Endothelial cell of umbilical vein (primary cell): Measurements from ENCODE around the gene TTC1.

Experiments
- CTCF ChIP-seq, 2 donors: IDR thresholded peaks; 1 replicate in 1 of 2; 2 replicates in 1 of 2; pipeline ENCODE4 v1.5.1; 2011; ENCODE audit warnings: low read length in 2 of 2, mild to moderate bottlenecking in 2 of 2, moderate library complexity in 2 of 2, control low read depth in 1 of 2, inconsistent platforms in 1 of 2, low read depth in 1 of 2; ENCODE audit not compliant: insufficient read depth in 1 of 2; ENCODE audit errors: extremely low read depth in 1 of 2
- EZH2 ChIP-seq: IDR thresholded peaks from 2 replicates; pipeline ENCODE4 v1.6.1; 2012; ENCODE audit warnings: borderline replicate concordance, low read depth, mild to moderate bottlenecking, moderate library complexity, low read length, inconsistent platforms; ENCODE audit not compliant: severe bottlenecking
- JUN ChIP-seq: IDR thresholded peaks from 2 replicates; pipeline ENCODE4 v1.6.1; 2011; ENCODE audit warnings: borderline replicate concordance, low read depth; ENCODE audit not compliant: insufficient read length, insufficient read depth
- MYC ChIP-seq: IDR thresholded peaks from one replicate; pipeline ENCODE4 v1.6.1; 2011; ENCODE audit warnings: mild to moderate bottlenecking, low read depth, low read length
- POLR2A ChIP-seq: IDR thresholded peaks from 2 replicates; pipeline ENCODE4 v1.6.1; 2012; ENCODE audit warnings: low read depth, mild to moderate bottlenecking, control low read depth, low read length
- POLR2AphosphoS5 ChIP-seq: IDR thresholded peaks from 2 replicates; pipeline ENCODE4 v1.6.1; 2012; ENCODE audit warnings: low read depth, mild to moderate bottlenecking, control low read depth, low read length, moderate library complexity; ENCODE audit not compliant: insufficient read depth

GRCh38 chr5:160108124-160108523 lies 99.2 kb downstream of the TTC1 start:
- no peak for TF ChIP-seq MYC
- no peak for TF ChIP-seq EZH2
- TF ChIP-seq CTCF (IDR thresholded peaks at IDR 0.05; ENCODE audit: extremely low read depth in 1 of 2, insufficient read depth in 1 of 2, low read depth in 1 of 2, low read length in 2 of 2), result no peak
- TF ChIP-seq POLR2A, result no peak
- no peak for TF ChIP-seq JUN
- no peak for TF ChIP-seq POLR2AphosphoS5
